Caco-2 (cell line): Measurements from ENCODE around the gene ESPNL. TPM values are rescaled to one million over a fixed set of nuclear protein-coding genes. Genes with fewer than 3 reads are reported as not detected.
A peak's percentile ranks its signal among the peaks of the same experiment; 100 is the strongest.

ENCODE experiments used
- BruUV-seq: library from RNA; stranded (reverse); fragments of 400-500 nt; replicated peaks from 2 replicates; lab custom pipeline; 2021; lab: Mats Ljungman, UMichigan
- CTCF ChIA-PET: fragments of 300-600 bp; sonication (Branson Sonifier 250); formaldehyde crosslinking; loops from one replicate; lab custom pipeline; 2022; ENCODE audit warnings: antibody characterized with exemption; lab: Charles Lee
- POLR2A ChIA-PET: fragments of 300-600 bp; sonication (Branson Sonifier 250); formaldehyde crosslinking; loops from one replicate; lab custom pipeline; 2022; ENCODE audit warnings: antibody characterized with exemption; lab: Charles Lee
- DNase-seq, 2 experiments: peaks; one replicate each; pipeline versions ENCODE4 v3.0.0 to v3.0.0-alpha.2; 2020 to 2022
- H3K27me3 ChIP-seq: replicated peaks from 2 replicates; pipeline ENCODE4 v1.6.0; 2011; ENCODE audit warnings: low read length; ENCODE audit not compliant: control insufficient read depth, insufficient read depth
- H3K36me3 ChIP-seq: 2 replicates; pipeline ENCODE4 v1.5.1; 2011; ENCODE audit warnings: low read length; ENCODE audit not compliant: control insufficient read depth, insufficient read depth
- H3K4me1 ChIP-seq: fragments of 250-450 bp; sonication (Bioruptor Pico); 2 replicates; pipeline ENCODE4 v1.5.1; 2020; ENCODE audit warnings: mild to moderate bottlenecking
- H3K4me3 ChIP-seq: 2 replicates; pipeline ENCODE4 v1.5.1; 2011; ENCODE audit warnings: low read depth, mild to moderate bottlenecking, control low read depth, low read length
- H3K9me3 ChIP-seq: fragments of 250-450 bp; sonication (Bioruptor Pico); 2 replicates; pipeline ENCODE4 v1.5.1; 2020; ENCODE audit warnings: mild to moderate bottlenecking, moderate library complexity
- H3K27ac Mint-ChIP-seq: one replicate; pipeline ENCODE4 v1.8.0; 2022; ENCODE audit warnings: mixed read lengths; ENCODE audit not compliant: unreplicated experiment
- H3K27me3 Mint-ChIP-seq: one replicate; pipeline ENCODE4 v1.8.0; 2022; ENCODE audit warnings: mixed read lengths; ENCODE audit not compliant: insufficient read depth, unreplicated experiment
- H3K36me3 Mint-ChIP-seq: one replicate; pipeline ENCODE4 v1.8.0; 2022; ENCODE audit warnings: mild to moderate bottlenecking, mixed read lengths; ENCODE audit not compliant: insufficient read depth, unreplicated experiment
- H3K4me1 Mint-ChIP-seq: one replicate; pipeline ENCODE4 v1.8.0; 2022; ENCODE audit warnings: low read depth, mixed read lengths; ENCODE audit not compliant: unreplicated experiment
- H3K4me3 Mint-ChIP-seq: one replicate; pipeline ENCODE4 v1.8.0; 2022; ENCODE audit warnings: mild to moderate bottlenecking, moderate library complexity, mixed read lengths; ENCODE audit not compliant: unreplicated experiment
- H3K9me3 Mint-ChIP-seq: one replicate; pipeline ENCODE4 v1.8.0; 2022; ENCODE audit warnings: mixed read lengths; ENCODE audit not compliant: unreplicated experiment
- intact Hi-C: fragments of 100-400 bp; cut with micrococcal nuclease; formaldehyde crosslinking; loops from one replicate; pipeline ENCODE4 v1.10.0; 2022; ENCODE audit not compliant: unreplicated experiment
- total RNA-seq: library from RNA; stranded (reverse); gene quantifications from 2 replicates; pipeline ENCODE4 v1.2.3, GENCODE V29; 2022
- TF ChIP-seq, protein P1 (sequence below), 2 experiments: fragments of 200-600 bp in 1 of 2; IDR thresholded peaks; 1 replicate in 1 of 2; 2 replicates in 1 of 2; pipeline versions ENCODE4 v1.5.1 to v1.8.0; 2011 to 2022; ENCODE audit warnings: antibody characterized with exemption in 1 of 2, control low read depth in 1 of 2, inconsistent platforms in 1 of 2, low read depth in 1 of 2, low read length in 1 of 2, mild to moderate bottlenecking in 1 of 2, moderate library complexity in 1 of 2; ENCODE audit not compliant: insufficient read depth in 1 of 2, severe bottlenecking in 1 of 2, unreplicated experiment in 1 of 2

Gene ESPNL
- total RNA-seq, 1 experiment from 2014 or later, result not detected

DNA sequence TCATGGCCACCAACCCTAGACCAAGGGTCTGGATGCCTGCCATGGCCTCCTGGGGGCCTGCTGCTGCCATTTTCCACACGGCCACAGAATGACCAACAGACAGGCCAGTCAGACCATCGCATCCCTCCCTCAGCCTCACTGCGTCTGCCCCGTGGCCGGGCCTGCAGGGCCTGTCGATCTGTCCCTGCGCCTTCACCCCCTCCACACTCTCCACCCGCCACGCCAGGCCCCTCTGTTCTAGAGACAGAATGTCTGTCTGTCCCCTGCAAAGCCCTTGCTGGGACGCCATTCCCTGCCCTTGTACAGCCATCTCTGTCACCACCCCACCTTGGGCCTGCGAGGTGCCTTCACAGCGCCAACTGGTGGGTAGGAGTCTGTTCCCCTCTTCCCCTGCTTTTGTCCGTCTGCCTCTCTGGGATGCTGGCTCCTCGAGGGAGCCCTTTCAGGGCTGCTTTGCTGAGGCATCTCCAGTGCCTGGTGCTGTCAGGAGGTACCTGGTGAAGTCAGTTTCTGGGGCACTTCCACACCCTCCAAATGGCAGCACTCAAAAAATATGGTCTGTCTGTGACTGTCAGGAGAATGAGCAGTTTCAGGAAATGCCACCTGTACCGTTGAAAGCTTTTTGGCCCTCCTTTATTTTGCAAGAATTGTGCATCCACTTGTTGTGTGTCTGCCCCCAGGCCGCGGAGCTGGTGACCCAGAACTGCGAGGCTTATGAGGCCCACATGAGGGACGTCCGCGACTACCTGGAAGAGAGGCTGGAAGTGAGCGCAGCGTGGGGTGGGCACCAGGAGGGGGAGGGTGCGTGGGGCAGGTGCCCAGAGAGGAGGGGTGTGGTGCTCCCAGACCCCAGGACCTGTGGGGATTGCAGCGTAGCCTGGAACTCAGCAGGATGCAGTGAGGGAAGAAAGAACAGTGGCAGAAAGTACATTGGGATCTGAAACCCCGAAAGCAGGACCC, 6.7 kb upstream of the ESPNL start:
- Histone ChIP-seq H3K27me3 (no peaks in the 10 kb centered on the region), H3K4me1 (no peaks in the 10 kb centered on the region), H3K4me3 (no peak overlapping the region), H3K36me3 (no peaks in the 10 kb centered on the region), H3K9me3 (no peaks in the 10 kb centered on the region)
- no peaks in the 10 kb centered on the region for H3K4me1 Mint-ChIP-seq
- TF ChIP-seq, protein P1, sequence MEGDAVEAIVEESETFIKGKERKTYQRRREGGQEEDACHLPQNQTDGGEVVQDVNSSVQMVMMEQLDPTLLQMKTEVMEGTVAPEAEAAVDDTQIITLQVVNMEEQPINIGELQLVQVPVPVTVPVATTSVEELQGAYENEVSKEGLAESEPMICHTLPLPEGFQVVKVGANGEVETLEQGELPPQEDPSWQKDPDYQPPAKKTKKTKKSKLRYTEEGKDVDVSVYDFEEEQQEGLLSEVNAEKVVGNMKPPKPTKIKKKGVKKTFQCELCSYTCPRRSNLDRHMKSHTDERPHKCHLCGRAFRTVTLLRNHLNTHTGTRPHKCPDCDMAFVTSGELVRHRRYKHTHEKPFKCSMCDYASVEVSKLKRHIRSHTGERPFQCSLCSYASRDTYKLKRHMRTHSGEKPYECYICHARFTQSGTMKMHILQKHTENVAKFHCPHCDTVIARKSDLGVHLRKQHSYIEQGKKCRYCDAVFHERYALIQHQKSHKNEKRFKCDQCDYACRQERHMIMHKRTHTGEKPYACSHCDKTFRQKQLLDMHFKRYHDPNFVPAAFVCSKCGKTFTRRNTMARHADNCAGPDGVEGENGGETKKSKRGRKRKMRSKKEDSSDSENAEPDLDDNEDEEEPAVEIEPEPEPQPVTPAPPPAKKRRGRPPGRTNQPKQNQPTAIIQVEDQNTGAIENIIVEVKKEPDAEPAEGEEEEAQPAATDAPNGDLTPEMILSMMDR (IDR thresholded peaks at IDR 0.05; ENCODE audit: insufficient read depth in 1 of 2, low read depth in 1 of 2, low read length in 1 of 2, severe bottlenecking in 1 of 2, unreplicated experiment in 1 of 2), result no peak
- ChIA-PET CTCF (no interaction called here), POLR2A (no interaction called here)
- no peaks in the 10 kb centered on the region for H3K27me3 Mint-ChIP-seq
- BruUV-seq, result no TSS peak
- no peaks in the 10 kb centered on the region for H3K9me3 Mint-ChIP-seq
- H3K4me3 Mint-ChIP-seq, result no peak overlapping the region
- no peak for DNase-seq
- peaks cover 17% of the 10 kb centered on the region for H3K36me3 Mint-ChIP-seq
- intact Hi-C loops, result no loop called here
- H3K27ac Mint-ChIP-seq, result peak overlapping the region; percentile 49

- TF ChIP-seq, protein P1 (IDR thresholded peaks at IDR 0.05; ENCODE audit: insufficient read depth in 1 of 2, low read depth in 1 of 2, low read length in 1 of 2, severe bottlenecking in 1 of 2, unreplicated experiment in 1 of 2), result no peak
- Mint-ChIP-seq H3K27ac (no peak overlapping the region), H3K27me3 (no peaks in the 10 kb centered on the region), H3K36me3 (peaks cover 17% of the 10 kb centered on the region), H3K4me3 (no peak overlapping the region), H3K9me3 (no peaks in the 10 kb centered on the region), H3K4me1 (no peaks in the 10 kb centered on the region)
- Histone ChIP-seq H3K4me1 (no peaks in the 10 kb centered on the region), H3K9me3 (no peaks in the 10 kb centered on the region), H3K27me3 (no peaks in the 10 kb centered on the region), H3K36me3 (no peaks in the 10 kb centered on the region), H3K4me3 (no peak overlapping the region)
- no TSS peak for BruUV-seq
- intact Hi-C loops, result no loop called here
- ChIA-PET POLR2A (no interaction called here), CTCF (no interaction called here)
- no peak for DNase-seq
Measured at GRCh38 chr2:238094438-238095022, 5.6 kb upstream of the ESPNL start.

DNA sequence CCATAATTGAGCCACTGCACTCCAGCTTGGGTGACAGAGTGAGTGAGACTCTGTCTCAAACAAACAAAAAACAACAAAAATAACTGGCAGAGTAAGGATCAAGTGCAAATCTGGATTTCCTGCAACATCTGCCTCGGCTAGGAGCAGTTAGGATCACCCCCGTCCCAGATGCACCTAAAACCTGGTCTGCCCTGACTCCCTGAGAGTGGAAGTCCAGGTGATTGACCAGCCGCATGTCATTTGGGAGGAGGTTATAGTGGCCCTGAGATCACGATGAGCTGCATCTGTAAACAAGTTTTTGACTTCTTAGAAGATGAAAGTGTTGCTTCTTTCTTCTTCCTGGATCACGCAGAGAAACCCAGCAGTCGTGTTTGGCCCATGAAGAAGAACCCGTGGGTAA, 5.0 kb upstream of the ESPNL start:
- H3K4me3 Mint-ChIP-seq, result no peak overlapping the region
- Histone ChIP-seq H3K27me3 (no peaks in the 10 kb centered on the region), H3K36me3 (no peaks in the 10 kb centered on the region), H3K4me1 (no peaks in the 10 kb centered on the region), H3K9me3 (no peaks in the 10 kb centered on the region), H3K4me3 (no peak overlapping the region)
- no peaks in the 10 kb centered on the region for H3K27me3 Mint-ChIP-seq
- TF ChIP-seq, protein P1 (IDR thresholded peaks at IDR 0.05; ENCODE audit: insufficient read depth in 1 of 2, low read depth in 1 of 2, low read length in 1 of 2, severe bottlenecking in 1 of 2, unreplicated experiment in 1 of 2), result no peak
- DNase-seq, result no peak
- no TSS peak for BruUV-seq
- H3K36me3 Mint-ChIP-seq, result peaks cover 17% of the 10 kb centered on the region
- no peak overlapping the region for H3K27ac Mint-ChIP-seq
- CTCF ChIA-PET, result no interaction called here
- H3K4me1 Mint-ChIP-seq, result no peaks in the 10 kb centered on the region
- no peaks in the 10 kb centered on the region for H3K9me3 Mint-ChIP-seq
- intact Hi-C loops, result no loop called here
- POLR2A ChIA-PET, result no interaction called here
